Upper lobe of left lung (tissue), 4 donors: Measurements from ENCODE around the gene PCNX2.

ENCODE experiments used
- POLR2A ChIP-seq, 4 donors: fragments of 450-650 bp; IDR thresholded peaks; one replicate each; pipeline ENCODE4 v1.5.1; 2016 to 2017; ENCODE audit warnings: antibody characterized with exemption in 4 of 4, mild to moderate bottlenecking in 2 of 4
- POLR2AphosphoS5 ChIP-seq, 2 donors: sonication (generic); formaldehyde crosslinking; IDR thresholded peaks; one replicate each; pipeline ENCODE4 v1.5.1; 2017; ENCODE audit warnings: antibody characterized with exemption in 2 of 2
- TF ChIP-seq, protein P1 (sequence below), 6 experiments: fragments of 450-650 bp in 4 of 6; fragments of 200-600 bp in 2 of 6; sonication (generic) in 2 of 6; IDR thresholded peaks; one replicate each; pipeline ENCODE4 v1.5.1; 2016 to 2019; ENCODE audit warnings: antibody characterized with exemption in 6 of 6

- no peak for TF ChIP-seq POLR2AphosphoS5 (IDR thresholded peaks at IDR 0.05)
- TF ChIP-seq, protein P1, sequence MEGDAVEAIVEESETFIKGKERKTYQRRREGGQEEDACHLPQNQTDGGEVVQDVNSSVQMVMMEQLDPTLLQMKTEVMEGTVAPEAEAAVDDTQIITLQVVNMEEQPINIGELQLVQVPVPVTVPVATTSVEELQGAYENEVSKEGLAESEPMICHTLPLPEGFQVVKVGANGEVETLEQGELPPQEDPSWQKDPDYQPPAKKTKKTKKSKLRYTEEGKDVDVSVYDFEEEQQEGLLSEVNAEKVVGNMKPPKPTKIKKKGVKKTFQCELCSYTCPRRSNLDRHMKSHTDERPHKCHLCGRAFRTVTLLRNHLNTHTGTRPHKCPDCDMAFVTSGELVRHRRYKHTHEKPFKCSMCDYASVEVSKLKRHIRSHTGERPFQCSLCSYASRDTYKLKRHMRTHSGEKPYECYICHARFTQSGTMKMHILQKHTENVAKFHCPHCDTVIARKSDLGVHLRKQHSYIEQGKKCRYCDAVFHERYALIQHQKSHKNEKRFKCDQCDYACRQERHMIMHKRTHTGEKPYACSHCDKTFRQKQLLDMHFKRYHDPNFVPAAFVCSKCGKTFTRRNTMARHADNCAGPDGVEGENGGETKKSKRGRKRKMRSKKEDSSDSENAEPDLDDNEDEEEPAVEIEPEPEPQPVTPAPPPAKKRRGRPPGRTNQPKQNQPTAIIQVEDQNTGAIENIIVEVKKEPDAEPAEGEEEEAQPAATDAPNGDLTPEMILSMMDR (IDR thresholded peaks at IDR 0.05): no peak
- TF ChIP-seq POLR2A (IDR thresholded peaks at IDR 0.05): no peak
Measured at GRCh38 chr1:233277637-233278606, 17.6 kb downstream of the PCNX2 start.
